ENCODE results near the gene PNPO.

Gene PNPO

DNA sequence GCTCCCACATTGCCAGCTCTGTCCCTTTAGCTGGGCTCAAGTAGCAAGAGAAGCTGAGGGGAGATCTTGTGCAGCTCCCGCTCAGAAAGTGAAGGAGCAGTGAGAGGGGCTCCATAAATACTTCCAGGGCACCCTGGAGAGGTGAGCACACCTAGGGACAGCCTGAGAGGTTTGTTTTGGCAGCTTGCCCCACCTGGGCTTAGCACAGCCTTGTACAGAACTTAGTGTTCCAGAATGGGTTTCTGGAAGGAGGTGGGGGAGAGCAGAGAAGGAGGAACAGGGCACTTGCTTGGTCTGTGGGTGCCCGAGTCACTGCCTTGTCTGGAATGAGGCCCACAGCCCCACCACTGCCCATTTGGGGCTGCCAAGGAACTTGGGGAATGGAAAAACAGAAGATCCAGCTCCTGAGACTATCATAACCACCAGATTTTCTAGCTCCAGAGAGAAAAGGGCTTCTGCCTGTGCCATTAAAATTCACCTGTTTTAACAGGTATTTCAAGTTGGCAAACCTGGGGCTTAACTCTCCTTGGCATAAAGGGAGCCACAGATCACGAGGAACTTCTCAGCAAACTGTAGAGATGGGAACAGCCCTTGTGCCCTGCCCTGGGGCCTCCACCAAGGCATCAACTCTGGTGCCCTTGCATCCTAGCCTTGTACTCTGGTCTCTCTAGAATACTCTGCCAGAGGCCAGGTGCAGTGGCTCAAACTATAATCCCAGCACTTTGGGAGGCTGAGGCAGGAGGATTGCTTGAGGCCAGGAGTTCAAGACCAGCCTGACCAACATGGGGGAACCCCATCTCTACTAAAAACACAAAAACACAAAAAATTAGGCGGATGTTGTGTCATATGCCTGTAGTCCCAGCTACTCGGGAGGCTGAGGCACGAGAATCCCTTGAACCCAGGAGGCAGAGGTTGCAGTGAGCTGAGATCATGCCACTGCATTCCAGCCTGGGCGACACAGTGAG is 14.4 kb downstream of the PNPO start:
- POLR2A ChIA-PET, result no interaction called here
- H3K27me3 ChIP-seq (replicated peaks in 2 of 5; ENCODE audit: control insufficient read depth in 4 of 5, insufficient read depth in 5 of 5, low read length in 4 of 5), result no peaks in the 10 kb centered on the region

DNA sequence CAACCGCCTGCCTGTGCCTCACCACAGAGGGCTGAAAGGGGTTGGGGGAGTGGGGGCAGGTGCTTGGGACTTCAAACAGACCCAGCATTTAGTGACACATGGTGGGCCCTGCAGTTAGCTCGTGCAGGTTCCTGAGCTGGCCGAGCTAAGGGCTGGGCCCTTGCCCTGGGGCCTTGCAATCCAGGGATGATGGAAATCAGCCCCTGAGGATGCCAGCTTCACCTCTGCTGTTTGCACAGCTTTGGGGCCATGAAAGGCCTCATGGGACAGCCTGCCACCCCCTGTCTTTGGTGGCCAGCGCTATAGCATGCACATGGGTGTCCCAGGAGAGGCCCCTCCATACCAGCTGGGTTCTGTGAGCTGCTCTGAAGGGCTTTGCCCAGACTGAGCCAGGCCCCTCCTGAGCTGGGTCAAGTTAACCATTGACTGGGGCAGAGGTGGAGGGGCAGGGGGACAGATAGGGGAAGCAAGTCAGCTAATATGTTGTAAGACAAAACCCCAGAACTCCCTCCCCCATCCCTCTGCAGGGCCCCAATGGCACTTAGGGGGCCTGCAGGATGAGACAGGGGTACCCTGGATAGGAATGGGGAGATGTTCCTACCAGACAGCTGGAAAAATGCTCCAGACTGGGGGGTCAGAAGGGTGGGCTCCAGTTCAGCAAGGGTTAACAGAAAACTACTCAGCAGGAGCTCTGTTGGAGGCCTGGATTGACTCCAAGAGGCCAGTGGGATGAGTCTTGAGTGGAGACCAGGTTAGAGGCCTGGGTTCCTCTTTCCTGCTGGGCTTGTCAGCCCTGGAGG is 15.6 kb downstream of the PNPO start:
- Histone ChIP-seq H3K27me3 (replicated peaks in 2 of 5; ENCODE audit: control insufficient read depth in 4 of 5, insufficient read depth in 5 of 5, low read length in 4 of 5) (no peaks in the 10 kb centered on the region), H3K27ac (ENCODE audit: insufficient read depth in 1 of 2, low read depth in 1 of 2, low read length in 2 of 2, poor library complexity in 1 of 2, severe bottlenecking in 2 of 2) (no peak overlapping the region), H3K9me3 (ENCODE audit: control extremely low read depth in 1 of 5, control insufficient read depth in 4 of 5, insufficient read depth in 2 of 5, low read depth in 1 of 5, low read length in 4 of 5) (no peaks in the 10 kb centered on the region), H3K4me3 (ENCODE audit: control insufficient read depth in 1 of 7, extremely low read depth in 1 of 7, insufficient read depth in 4 of 7, low read depth in 2 of 7, low read length in 6 of 7) (no peak overlapping the region), H3K4me1 (ENCODE audit: control extremely low read depth in 1 of 4, control insufficient read depth in 4 of 4, insufficient read depth in 4 of 4, low read length in 3 of 4) (peaks cover 0 to 10% (median 5%) of the 10 kb centered on the region in 4 experiments), H3K36me3 (ENCODE audit: control insufficient read depth in 4 of 4, insufficient read depth in 4 of 4, low read length in 3 of 4) (no peaks in the 10 kb centered on the region)
- ChIA-PET CTCF (interaction anchor here (3.9 to 29.2 kb wide), 3 partner anchors 5 to 61 kb away, joined by 12 to 504 read pairs (median 504); partner anchors contain the start of genes CDK5RAP3, PNPO and PRR15L), POLR2A (no interaction called here)
- no peak for DNase-seq
- 96% methylated on average over 4 of the region's 4 CpGs for WGBS (ENCODE audit: insufficient coverage)

More for the DNA sequence above, 14.4 kb downstream of the PNPO start:
- Histone ChIP-seq H3K36me3 (ENCODE audit: control insufficient read depth in 4 of 4, insufficient read depth in 4 of 4, low read length in 3 of 4) (no peaks in the 10 kb centered on the region), H3K4me3 (ENCODE audit: control insufficient read depth in 1 of 7, extremely low read depth in 1 of 7, insufficient read depth in 4 of 7, low read depth in 2 of 7, low read length in 6 of 7) (no peak overlapping the region), H3K27ac (ENCODE audit: insufficient read depth in 1 of 2, low read depth in 1 of 2, low read length in 2 of 2, poor library complexity in 1 of 2, severe bottlenecking in 2 of 2) (no peak overlapping the region), H3K9me3 (ENCODE audit: control extremely low read depth in 1 of 5, control insufficient read depth in 4 of 5, insufficient read depth in 2 of 5, low read depth in 1 of 5, low read length in 4 of 5) (no peaks in the 10 kb centered on the region), H3K4me1 (ENCODE audit: control extremely low read depth in 1 of 4, control insufficient read depth in 4 of 4, insufficient read depth in 4 of 4, low read length in 3 of 4) (peaks cover 0 to 20% (median 12%) of the 10 kb centered on the region in 4 experiments)
- CTCF ChIA-PET, result interaction anchor here (1.3 to 29.2 kb wide), 4 partner anchors 4 to 62 kb away, joined by 4 to 504 read pairs (median 258); partner anchors contain the start of genes CDK5RAP3, PNPO and PRR15L
- no peak for DNase-seq
- WGBS (ENCODE audit: insufficient coverage), result 96% methylated on average over 4 of the region's 7 CpGs

DNA sequence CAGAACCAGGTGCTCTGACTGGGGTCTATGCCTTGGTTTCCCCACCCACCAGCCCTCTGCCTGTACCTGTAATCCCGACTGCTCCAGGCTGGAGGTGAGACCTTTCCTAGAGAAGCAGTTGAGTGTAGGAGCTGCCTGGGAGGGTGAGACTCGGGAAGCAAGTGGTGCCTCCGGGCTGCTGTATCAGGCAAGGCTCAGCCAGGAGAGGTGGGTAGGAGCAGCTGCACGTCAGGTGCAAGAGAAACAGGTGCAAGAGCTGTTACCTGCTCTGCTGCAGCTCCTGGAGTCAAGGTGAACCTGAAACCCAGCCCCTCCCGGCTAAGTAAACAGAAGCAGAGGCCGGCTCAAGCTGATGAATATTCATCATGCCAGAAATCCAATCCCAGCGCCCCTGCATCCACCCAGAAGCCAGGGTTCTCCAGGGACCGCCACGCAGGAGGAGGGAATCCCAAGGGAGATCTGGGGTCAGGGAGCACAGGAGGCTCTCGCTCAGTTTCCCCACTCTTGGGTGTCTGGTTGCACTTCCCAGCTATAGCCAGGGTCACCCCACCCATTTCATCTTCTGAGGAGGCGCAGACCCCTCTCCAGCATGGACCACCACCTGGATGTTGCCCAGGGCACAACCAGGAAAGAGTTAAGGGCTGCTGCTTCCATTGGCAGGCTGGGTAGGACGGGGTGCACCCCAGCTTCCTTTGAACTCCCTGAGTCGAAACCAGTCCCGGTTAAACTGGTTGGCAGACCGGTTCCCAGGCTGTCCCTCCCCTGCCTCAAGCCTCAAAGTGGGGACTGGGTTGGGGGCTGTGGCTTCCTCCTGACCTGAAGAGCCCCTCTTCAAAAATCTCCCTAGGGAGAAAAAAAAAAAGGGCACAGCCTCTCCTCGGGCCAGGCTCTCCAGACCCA is 16.5 kb downstream of the PNPO start, which contains the start of gene PRR15L:
Gene PRR15L (minus strand): TSS at position 293 of the 900 bp plus-strand sequence. CDS start 4,649 bp downstream, outside the sequence.
- Histone ChIP-seq H3K27ac (ENCODE audit: insufficient read depth in 1 of 2, low read depth in 1 of 2, low read length in 2 of 2, poor library complexity in 1 of 2, severe bottlenecking in 2 of 2) (no peak within 1 kb of the TSS), H3K4me3 (ENCODE audit: control insufficient read depth in 1 of 7, extremely low read depth in 1 of 7, insufficient read depth in 4 of 7, low read depth in 2 of 7, low read length in 6 of 7) (no peak within 1 kb of the TSS), H3K36me3 (ENCODE audit: control insufficient read depth in 4 of 4, insufficient read depth in 4 of 4, low read length in 3 of 4) (no peaks in the 10 kb centered on the region), H3K27me3 (replicated peaks in 2 of 5; ENCODE audit: control insufficient read depth in 4 of 5, insufficient read depth in 5 of 5, low read length in 4 of 5) (no peaks in the 10 kb centered on the region), H3K9me3 (ENCODE audit: control extremely low read depth in 1 of 5, control insufficient read depth in 4 of 5, insufficient read depth in 2 of 5, low read depth in 1 of 5, low read length in 4 of 5) (no peaks in the 10 kb centered on the region), H3K4me1 (ENCODE audit: control extremely low read depth in 1 of 4, control insufficient read depth in 4 of 4, insufficient read depth in 4 of 4, low read length in 3 of 4) (peaks cover 0 to 5% (median 0%) of the 10 kb centered on the region in 4 experiments)
- POLR2A ChIA-PET, result interaction anchor here (0.9 kb wide), 1 partner anchor 8 kb away, joined by 3 read pairs; no protein-coding TSS in a partner anchor
- 93% methylated on average over 11 of the region's 16 CpGs for WGBS (ENCODE audit: insufficient coverage)
- CTCF ChIA-PET, result interaction anchor here (0.8 to 29.2 kb wide), 4 partner anchors 6 to 60 kb away, joined by 3 to 504 read pairs (median 258); partner anchors contain the start of genes CDK5RAP3, PNPO and PRR15L
- no peak for DNase-seq

DNA sequence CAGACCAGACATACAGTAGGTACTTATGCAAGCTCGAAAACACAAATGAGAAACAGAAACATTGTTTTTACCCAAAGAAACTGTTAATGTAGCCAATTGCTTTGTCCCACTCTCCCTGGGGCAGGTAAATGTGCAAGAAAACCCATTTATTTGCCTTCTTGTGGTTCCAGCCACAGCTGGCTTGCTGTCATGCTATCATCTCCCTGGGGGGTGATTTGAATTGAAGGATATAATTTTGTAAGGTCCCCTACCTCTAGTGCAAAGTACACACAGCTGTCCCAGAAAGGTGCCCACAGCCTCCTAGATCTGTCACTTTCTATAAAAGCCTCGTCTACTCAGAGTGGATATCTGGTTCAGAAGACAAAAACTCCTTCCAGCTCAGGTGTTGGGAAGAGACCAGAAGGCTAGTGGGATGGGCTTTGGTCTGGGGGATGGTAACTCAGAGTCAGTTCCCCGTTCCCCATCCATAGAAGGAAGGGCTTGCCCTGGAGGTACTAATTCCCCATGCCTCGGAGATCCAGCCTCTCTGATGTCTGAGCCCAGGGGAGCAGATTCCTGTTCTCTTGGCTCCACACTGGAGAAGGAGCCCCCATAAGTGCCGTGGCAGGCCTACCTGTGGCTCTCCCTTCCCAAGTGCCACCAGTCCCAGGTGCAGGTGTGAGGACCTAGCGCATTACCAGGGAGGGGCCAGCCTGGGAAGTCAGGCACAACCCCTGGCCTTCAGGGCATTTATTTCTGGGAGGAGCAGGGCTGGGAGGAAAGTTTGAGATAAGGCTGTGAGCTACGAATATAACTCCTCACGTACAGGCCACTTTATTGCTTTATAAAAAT is 18.7 kb downstream of the PNPO start:
- Histone ChIP-seq H3K4me3 (ENCODE audit: control insufficient read depth in 1 of 7, extremely low read depth in 1 of 7, insufficient read depth in 4 of 7, low read depth in 2 of 7, low read length in 6 of 7) (no peak overlapping the region), H3K9me3 (ENCODE audit: control extremely low read depth in 1 of 5, control insufficient read depth in 4 of 5, insufficient read depth in 2 of 5, low read depth in 1 of 5, low read length in 4 of 5) (no peaks in the 10 kb centered on the region), H3K4me1 (ENCODE audit: control extremely low read depth in 1 of 4, control insufficient read depth in 4 of 4, insufficient read depth in 4 of 4, low read length in 3 of 4) (peaks cover 0 to 5% (median 0%) of the 10 kb centered on the region in 4 experiments), H3K27ac (ENCODE audit: insufficient read depth in 1 of 2, low read depth in 1 of 2, low read length in 2 of 2, poor library complexity in 1 of 2, severe bottlenecking in 2 of 2) (no peak overlapping the region), H3K27me3 (replicated peaks in 2 of 5; ENCODE audit: control insufficient read depth in 4 of 5, insufficient read depth in 5 of 5, low read length in 4 of 5) (no peaks in the 10 kb centered on the region), H3K36me3 (ENCODE audit: control insufficient read depth in 4 of 4, insufficient read depth in 4 of 4, low read length in 3 of 4) (no peaks in the 10 kb centered on the region)
- DNase-seq, result no peak
- ChIA-PET CTCF (interaction anchor here (21.8 to 29.2 kb wide), 2 partner anchors 8 kb away, joined by 504 read pairs; partner anchors contain the start of genes CDK5RAP3, PNPO and PRR15L), POLR2A (no interaction called here)
- WGBS (ENCODE audit: insufficient coverage), result 99% methylated on average over 7 of the region's 8 CpGs

DNA sequence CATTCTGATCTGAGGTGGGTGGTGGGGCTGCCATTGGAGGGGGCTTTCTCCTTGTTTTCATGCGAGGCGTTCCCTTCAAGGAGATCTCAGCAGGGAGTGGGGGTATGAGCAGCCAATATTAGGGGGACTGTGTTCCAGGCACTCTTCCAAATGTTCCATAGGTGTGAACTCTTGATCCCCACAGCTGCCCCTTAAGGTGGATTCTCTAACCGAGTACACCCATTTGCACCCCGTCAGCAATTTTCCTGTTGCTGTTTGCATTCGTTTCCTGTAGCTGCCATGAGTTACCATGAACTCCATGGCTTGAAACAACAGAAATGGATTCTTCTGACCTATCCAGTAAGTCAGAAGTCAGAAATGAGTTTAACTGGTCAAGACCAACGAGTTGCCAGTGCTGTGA is 20.0 kb downstream of the PNPO start:
- Histone ChIP-seq H3K4me1 (ENCODE audit: control extremely low read depth in 1 of 4, control insufficient read depth in 4 of 4, insufficient read depth in 4 of 4, low read length in 3 of 4) (peaks cover 0 to 5% (median 0%) of the 10 kb centered on the region in 4 experiments), H3K27me3 (replicated peaks in 2 of 5; ENCODE audit: control insufficient read depth in 4 of 5, insufficient read depth in 5 of 5, low read length in 4 of 5) (no peaks in the 10 kb centered on the region), H3K9me3 (ENCODE audit: control extremely low read depth in 1 of 5, control insufficient read depth in 4 of 5, insufficient read depth in 2 of 5, low read depth in 1 of 5, low read length in 4 of 5) (no peaks in the 10 kb centered on the region), H3K36me3 (ENCODE audit: control insufficient read depth in 4 of 4, insufficient read depth in 4 of 4, low read length in 3 of 4) (no peaks in the 10 kb centered on the region), H3K4me3 (ENCODE audit: control insufficient read depth in 1 of 7, extremely low read depth in 1 of 7, insufficient read depth in 4 of 7, low read depth in 2 of 7, low read length in 6 of 7) (no peak overlapping the region), H3K27ac (ENCODE audit: insufficient read depth in 1 of 2, low read depth in 1 of 2, low read length in 2 of 2, poor library complexity in 1 of 2, severe bottlenecking in 2 of 2) (no peak overlapping the region)
- CTCF ChIA-PET, result interaction anchor here (0.7 to 29.2 kb wide), 3 partner anchors 7 to 107 kb away, joined by 3 to 504 read pairs (median 504); partner anchors contain the start of genes CDK5RAP3, PNPO and PRR15L
- 93% methylated on average over 5 of the region's 6 CpGs for WGBS (ENCODE audit: insufficient coverage)
- POLR2A ChIA-PET, result no interaction called here
- DNase-seq, result no peak

All from common myeloid progenitor, CD34-positive (primary cell).